ENCODE results near the gene MRTFB.

The MRTFB gene

GRCh38 chr16:14069818-14070217 is 1.3 kb upstream of the MRTFB start:
- no peak for DNase-seq

- DNase-seq, result no peak
Measured at GRCh38 chr16:14070555-14070876, 603 bp upstream of the MRTFB start.

- DNase-seq, result peak in 1 of 2 experiments; percentile 44
Measured at GRCh38 chr16:14071576-14072271, 605 bp downstream of the MRTFB start.

- no peak for DNase-seq
Measured at GRCh38 chr16:14072360-14072759, 1.2 kb downstream of the MRTFB start.

- no peak for DNase-seq
Measured at GRCh38 chr16:14074544-14074943, 3.4 kb downstream of the MRTFB start.

- DNase-seq, result no peak
Measured at GRCh38 chr16:14077918-14078317, 6.8 kb downstream of the MRTFB start.

GRCh38 chr16:14086477-14086876 is 15.4 kb downstream of the MRTFB start:
- no peak for DNase-seq

- no peak for DNase-seq
Measured at GRCh38 chr16:14087181-14087580, 16.1 kb downstream of the MRTFB start.

- DNase-seq, result no peak
Measured at GRCh38 chr16:14087590-14088154, 16.6 kb downstream of the MRTFB start.

GRCh38 chr16:14088155-14088753 is 17.1 kb downstream of the MRTFB start:
- DNase-seq, result no peak

GRCh38 chr16:14089283-14089823 is 18.2 kb downstream of the MRTFB start:
- no peak for DNase-seq

GRCh38 chr16:14092561-14092960 is 21.4 kb downstream of the MRTFB start:
- DNase-seq, result no peak

- no peak for DNase-seq
Measured at GRCh38 chr16:14095883-14096551, 24.9 kb downstream of the MRTFB start.

GRCh38 chr16:14097182-14097959 is 26.3 kb downstream of the MRTFB start:
- no peak for DNase-seq

- DNase-seq, result no peak
Measured at GRCh38 chr16:14098081-14098480, 27.0 kb downstream of the MRTFB start.

- DNase-seq, result no peak
Measured at GRCh38 chr16:14100825-14101224, 29.7 kb downstream of the MRTFB start.

- DNase-seq, result no peak
Measured at GRCh38 chr16:14101415-14101814, 30.3 kb downstream of the MRTFB start.

- DNase-seq, result no peak
Measured at GRCh38 chr16:14102925-14103720, 32.0 kb downstream of the MRTFB start.

GRCh38 chr16:14104066-14104465 is 32.9 kb downstream of the MRTFB start:
- no peak for DNase-seq

GRCh38 chr16:14105760-14106375 is 34.7 kb downstream of the MRTFB start:
- DNase-seq, result no peak

- DNase-seq, result no peak
Measured at GRCh38 chr16:14106457-14106856, 35.3 kb downstream of the MRTFB start.

GRCh38 chr16:14106961-14107360 is 35.8 kb downstream of the MRTFB start:
- DNase-seq, result no peak

Data from activated CD4-positive, alpha-beta T cell treated with anti-CD3 and anti-CD28 coated beads, Interleukin-2, amount 50 U/mL, for 48 hours (primary cell).